MCF 10A (cell line): ENCODE data around the gene KCND2. TPM values are rescaled to one million over a fixed set of nuclear protein-coding genes. Genes with fewer than 3 reads are reported as not detected.

ENCODE experiments used
- BruUV-seq: library from RNA; stranded (reverse); fragments of 400-500 nt; replicated peaks from 2 replicates; lab custom pipeline; 2021; lab: Mats Ljungman, UMichigan
- CTCF ChIA-PET: fragments of 300-600 bp; sonication (Branson Sonifier 250); formaldehyde crosslinking; extraction: SDS; loops from one replicate; lab custom pipeline; 2021; ENCODE audit warnings: antibody characterized with exemption, inconsistent platforms; lab: Yijun Ruan, JAX
- POLR2A ChIA-PET: fragments of 300-600, 350-650 bp; sonication (Branson Sonifier 250); formaldehyde crosslinking; extraction: SDS; loops from one replicate; lab custom pipeline; 2020; ENCODE audit warnings: antibody characterized with exemption, inconsistent platforms; lab: Yijun Ruan, JAX
- DNase-seq: peaks from one replicate; pipeline ENCODE4 v3.0.0-alpha.2; 2018; ENCODE audit not compliant: unreplicated experiment
- H3K27ac Mint-ChIP-seq: one replicate; pipeline ENCODE4 v1.8.0; 2022; ENCODE audit warnings: mild to moderate bottlenecking, low read depth, mixed read lengths; ENCODE audit not compliant: unreplicated experiment
- H3K27me3 Mint-ChIP-seq: one replicate; pipeline ENCODE4 v1.8.0; 2022; ENCODE audit warnings: mixed read lengths; ENCODE audit not compliant: insufficient read depth, unreplicated experiment
- H3K36me3 Mint-ChIP-seq: one replicate; pipeline ENCODE4 v1.8.0; 2022; ENCODE audit warnings: mild to moderate bottlenecking, moderate library complexity, mixed read lengths; ENCODE audit not compliant: insufficient read depth, unreplicated experiment
- H3K4me1 Mint-ChIP-seq: one replicate; pipeline ENCODE4 v1.8.0; 2022; ENCODE audit warnings: mixed read lengths; ENCODE audit not compliant: insufficient read depth, unreplicated experiment
- H3K4me3 Mint-ChIP-seq: one replicate; pipeline ENCODE4 v1.8.0; 2022; ENCODE audit warnings: mild to moderate bottlenecking, moderate library complexity, mixed read lengths; ENCODE audit not compliant: unreplicated experiment
- H3K9me3 Mint-ChIP-seq: one replicate; pipeline ENCODE4 v1.8.0; 2022; ENCODE audit warnings: mixed read lengths; ENCODE audit not compliant: unreplicated experiment
- CTCF ChIP-seq: fragments of 200-600 bp; IDR thresholded peaks from one replicate; pipeline ENCODE4 v1.8.0; 2022; ENCODE audit warnings: antibody characterized with exemption, mild to moderate bottlenecking; ENCODE audit not compliant: unreplicated experiment
- intact Hi-C: fragments of 100-400 bp; cut with micrococcal nuclease; formaldehyde crosslinking; loops from 2 replicates; pipeline ENCODE4 v1.14.1; 2022
- total RNA-seq: library from RNA; stranded (reverse); gene quantifications from 2 replicates; pipeline ENCODE4 v1.2.3, GENCODE V29; 2022

KCND2 gene
- total RNA-seq, 1 experiment from 2014 or later, result not detected

GRCh38 chr7:120473352-120473751, 200.4 kb downstream of the KCND2 start:
- intact Hi-C loops, result no loop called here
- Mint-ChIP-seq H3K27me3 (peaks cover 29% of the 10 kb centered on the region), H3K36me3 (no peaks in the 10 kb centered on the region), H3K27ac (no peak overlapping the region), H3K4me3 (no peak overlapping the region), H3K4me1 (peaks cover 5% of the 10 kb centered on the region), H3K9me3 (no peaks in the 10 kb centered on the region)
- DNase-seq, result no peak
- POLR2A ChIA-PET, result no interaction called here
- CTCF ChIA-PET, result interaction anchor here (0.6 kb wide), 1 partner anchor 15 kb away, joined by 7 read pairs; no protein-coding TSS in a partner anchor
- no peak for TF ChIP-seq CTCF
- no TSS peak for BruUV-seq

- ChIA-PET POLR2A (no interaction called here), CTCF (no interaction called here)
- H3K9me3 Mint-ChIP-seq, result no peaks in the 10 kb centered on the region
- H3K36me3 Mint-ChIP-seq, result no peaks in the 10 kb centered on the region
- DNase-seq, result no peak
- TF ChIP-seq CTCF, result no peak
- peaks cover 5% of the 10 kb centered on the region for H3K4me1 Mint-ChIP-seq
- no peak overlapping the region for H3K4me3 Mint-ChIP-seq
- intact Hi-C loops, result no loop called here
- BruUV-seq, result no TSS peak
- H3K27me3 Mint-ChIP-seq, result peaks cover 12% of the 10 kb centered on the region
- H3K27ac Mint-ChIP-seq, result no peak overlapping the region
Observed at GRCh38 chr7:120475994-120476393, 203.0 kb downstream of the KCND2 start.

GRCh38 chr7:120480472-120480871, 207.5 kb downstream of the KCND2 start:
- Mint-ChIP-seq H3K36me3 (no peaks in the 10 kb centered on the region), H3K9me3 (no peaks in the 10 kb centered on the region), H3K27me3 (peaks cover 17% of the 10 kb centered on the region), H3K27ac (no peak overlapping the region), H3K4me1 (no peaks in the 10 kb centered on the region), H3K4me3 (no peak overlapping the region)
- BruUV-seq, result no TSS peak
- TF ChIP-seq CTCF, result no peak
- DNase-seq, result no peak
- CTCF ChIA-PET, result no interaction called here
- POLR2A ChIA-PET, result no interaction called here
- intact Hi-C loops, result no loop called here

- TF ChIP-seq CTCF, result no peak
- no peaks in the 10 kb centered on the region for H3K36me3 Mint-ChIP-seq
- H3K9me3 Mint-ChIP-seq, result no peaks in the 10 kb centered on the region
- no peak for DNase-seq
- H3K4me1 Mint-ChIP-seq, result no peaks in the 10 kb centered on the region
- BruUV-seq, result no TSS peak
- no peak overlapping the region for H3K4me3 Mint-ChIP-seq
- intact Hi-C loops, result no loop called here
- CTCF ChIA-PET, result interaction anchor here (0.7 kb wide), 1 partner anchor 143 kb away, joined by 3 read pairs; no protein-coding TSS in a partner anchor
- H3K27me3 Mint-ChIP-seq, result peaks cover 20% of the 10 kb centered on the region
- H3K27ac Mint-ChIP-seq, result no peak overlapping the region
- POLR2A ChIA-PET, result no interaction called here
Observed at GRCh38 chr7:120480930-120481329, 208.0 kb downstream of the KCND2 start.
